Activated CD4-positive, alpha-beta T cell treated with anti-CD3 and anti-CD28 coated beads for 4 hours (primary cell): Measurements from ENCODE around the gene TRIM50.
"Not testable (repeated sequence)": the region's sequence is repeated elsewhere in the genome, so short reads cannot be mapped to it uniquely, and the experiment has no call there.

Source experiments
- DNase-seq, 2 donors: peaks; one replicate each; pipeline ENCODE4 v3.0.0-alpha.2; 2020

TRIM50 gene

GRCh38 chr7:73349763-73350162 is 21.9 kb upstream of the TRIM50 start:
- DNase-seq: no peak

GRCh38 chr7:73345951-73346350 is 18.1 kb upstream of the TRIM50 start:
- DNase-seq: no peak

GRCh38 chr7:73345538-73345937 is 17.7 kb upstream of the TRIM50 start:
- no peak for DNase-seq

GRCh38 chr7:73343671-73344380 is 15.9 kb upstream of the TRIM50 start:
- DNase-seq: no peak

- no peak for DNase-seq
These were observed 14.8 kb upstream of the TRIM50 start for GRCh38 chr7:73342645-73343044.

- no peak for DNase-seq
These were observed 14.0 kb upstream of the TRIM50 start for GRCh38 chr7:73341877-73342276.

- no peak for DNase-seq
These were observed 12.6 kb upstream of the TRIM50 start for GRCh38 chr7:73340514-73340913.

- DNase-seq: no peak
These were observed 10.4 kb upstream of the TRIM50 start for GRCh38 chr7:73338321-73338720.

- DNase-seq: no peak
These were observed 4.6 kb upstream of the TRIM50 start for GRCh38 chr7:73332447-73332846.

- no peak for DNase-seq
These were observed 2.9 kb upstream of the TRIM50 start for GRCh38 chr7:73330772-73331171.

- no peak for DNase-seq
These were observed 2.1 kb upstream of the TRIM50 start for GRCh38 chr7:73329861-73330581.

- no peak for DNase-seq
These were observed 814 bp upstream of the TRIM50 start for GRCh38 chr7:73328696-73329095.

- not testable (repeated sequence) for DNase-seq
These were observed 433 bp downstream of the TRIM50 start for GRCh38 chr7:73327449-73327848.

GRCh38 chr7:73325424-73325823 is 2.5 kb downstream of the TRIM50 start:
- DNase-seq: not testable (repeated sequence)

- DNase-seq: peak; percentile 38 to 45
These were observed 3.6 kb downstream of the TRIM50 start for GRCh38 chr7:73324081-73324845.

- DNase-seq: not testable (repeated sequence)
These were observed 4.3 kb downstream of the TRIM50 start for GRCh38 chr7:73323434-73324080.

- not testable (repeated sequence) for DNase-seq
These were observed 7.9 kb downstream of the TRIM50 start for GRCh38 chr7:73320009-73320408.

GRCh38 chr7:73319541-73319940 is 8.3 kb downstream of the TRIM50 start:
- not testable (repeated sequence) for DNase-seq

- not testable (repeated sequence) for DNase-seq
These were observed 9.2 kb downstream of the TRIM50 start for GRCh38 chr7:73318656-73319204.

GRCh38 chr7:73316521-73316920 is 11.4 kb downstream of the TRIM50 start:
- no peak for DNase-seq

- no peak for DNase-seq
These were observed 13.6 kb downstream of the TRIM50 start for GRCh38 chr7:73314271-73314670.

- no peak for DNase-seq
These were observed 14.4 kb downstream of the TRIM50 start for GRCh38 chr7:73313521-73313906.
